Endothelial cell of umbilical vein (primary cell): Measurements from ENCODE around the gene MLYCD. TPM values are rescaled to one million over a fixed set of nuclear protein-coding genes. Genes with fewer than 3 reads are reported as not detected.

Source experiments
- BruUV-seq: library from RNA; stranded (reverse); fragments of 400-500 nt; replicated peaks from 2 replicates; lab custom pipeline; 2021; lab: Mats Ljungman, UMichigan
- CTCF ChIA-PET: fragments of 300-600, 350-600 bp; sonication (Branson Sonifier 250); formaldehyde crosslinking; loops from one replicate; lab custom pipeline; 2021; ENCODE audit warnings: antibody characterized with exemption, inconsistent platforms; lab: Charles Lee
- POLR2A ChIA-PET: fragments of 300-600, 350-600 bp; sonication (Branson Sonifier 250); formaldehyde crosslinking; loops from one replicate; lab custom pipeline; 2021; ENCODE audit warnings: antibody characterized with exemption, inconsistent platforms; lab: Charles Lee
- DNase-seq: peaks from one replicate; pipeline ENCODE4 v3.0.0-alpha.2; 2011; ENCODE audit warnings: low read depth, low spot score
- FAIRE-seq: peaks from 2 replicates; lab custom pipeline; 2011; peaks lifted over from hg19 to GRCh38; lab: Jason Lieb, UNC
- H2AFZ ChIP-seq: 2 replicates; pipeline ENCODE4 v1.6.0; 2012; ENCODE audit warnings: low read depth, low read length, control low read depth, inconsistent platforms
- H3K27ac ChIP-seq: 2 replicates; pipeline ENCODE4 v1.5.1; 2011; ENCODE audit warnings: low read depth, mild to moderate bottlenecking, control low read depth, low read length, moderate library complexity; ENCODE audit not compliant: insufficient read depth
- H3K27me3 ChIP-seq, 2 experiments: 2 replicates each; pipeline versions ENCODE4 v1.6.0 to v1.6.1; 2011; ENCODE audit warnings: low read length in 2 of 2, mixed read lengths in 1 of 2; ENCODE audit not compliant: control insufficient read depth in 2 of 2, insufficient read depth in 2 of 2
- H3K36me3 ChIP-seq, 2 experiments: 2 replicates in 1 of 2; 3 replicates in 1 of 2; pipeline ENCODE4 v1.5.1; 2011; ENCODE audit warnings: low read length in 2 of 2, mild to moderate bottlenecking in 1 of 2, moderate library complexity in 1 of 2; ENCODE audit not compliant: control insufficient read depth in 2 of 2, insufficient read depth in 2 of 2; ENCODE audit errors: extremely low read depth in 1 of 2
- H3K4me1 ChIP-seq: 3 replicates; pipeline ENCODE4 v1.5.1; 2011; ENCODE audit warnings: mild to moderate bottlenecking, low read length; ENCODE audit not compliant: control insufficient read depth, insufficient read depth; ENCODE audit errors: extremely low read depth
- H3K4me2 ChIP-seq: 2 replicates; pipeline ENCODE4 v1.6.1; 2011; ENCODE audit warnings: low read length, control low read depth, mixed read lengths; ENCODE audit not compliant: insufficient read depth
- H3K4me3 ChIP-seq, 3 experiments: fragments of 200-600 bp in 1 of 3; sonication (generic), shearing (Covaris generic) in 1 of 3; replicated peaks in 1 of 3; 2 replicates each; pipeline ENCODE4 v1.5.1; 2011 to 2016; ENCODE audit warnings: control low read depth in 3 of 3, low read length in 3 of 3, mild to moderate bottlenecking in 2 of 3, inconsistent platforms in 1 of 3, low read depth in 1 of 3, moderate library complexity in 1 of 3; ENCODE audit not compliant: insufficient read depth in 1 of 3
- H3K79me2 ChIP-seq: 2 replicates; pipeline ENCODE4 v1.6.0; 2012; ENCODE audit warnings: low read length, inconsistent platforms; ENCODE audit not compliant: control insufficient read depth, insufficient read depth
- H3K9ac ChIP-seq: replicated peaks from 2 replicates; pipeline ENCODE3; 2011; ENCODE audit warnings: low read length, control low read depth; ENCODE audit not compliant: insufficient read depth; ENCODE audit errors: extremely low read depth
- H3K9me1 ChIP-seq: replicated peaks from 3 replicates; pipeline ENCODE4 v1.6.0; 2011; ENCODE audit warnings: mild to moderate bottlenecking, low read length; ENCODE audit not compliant: control insufficient read depth, insufficient read depth; ENCODE audit errors: extremely low read depth
- H3K9me3 ChIP-seq: replicated peaks from 2 replicates; pipeline ENCODE4 v1.5.1; 2012; ENCODE audit warnings: low read length, inconsistent platforms; ENCODE audit not compliant: control insufficient read depth, insufficient read depth
- H4K20me1 ChIP-seq: replicated peaks from 2 replicates; pipeline ENCODE3; 2011; ENCODE audit warnings: mild to moderate bottlenecking, low read length; ENCODE audit not compliant: control insufficient read depth, insufficient read depth; ENCODE audit errors: extremely low read depth
- EZH2 ChIP-seq: IDR thresholded peaks from 2 replicates; pipeline ENCODE4 v1.6.1; 2012; ENCODE audit warnings: borderline replicate concordance, low read depth, mild to moderate bottlenecking, moderate library complexity, low read length, inconsistent platforms; ENCODE audit not compliant: severe bottlenecking
- FOS ChIP-seq: IDR thresholded peaks from 2 replicates; pipeline ENCODE4 v1.6.1; 2011; ENCODE audit warnings: mild to moderate bottlenecking, low read length, moderate library complexity, borderline replicate concordance; ENCODE audit not compliant: insufficient read depth
- GATA2 ChIP-seq: IDR thresholded peaks from 2 replicates; pipeline ENCODE4 v1.7.0; 2011; ENCODE audit warnings: low read depth, mild to moderate bottlenecking, moderate library complexity, mixed read lengths, low read length; ENCODE audit not compliant: insufficient read length, insufficient read depth
- JUN ChIP-seq: IDR thresholded peaks from 2 replicates; pipeline ENCODE4 v1.6.1; 2011; ENCODE audit warnings: borderline replicate concordance, low read depth; ENCODE audit not compliant: insufficient read length, insufficient read depth
- MYC ChIP-seq: IDR thresholded peaks from one replicate; pipeline ENCODE4 v1.6.1; 2011; ENCODE audit warnings: mild to moderate bottlenecking, low read depth, low read length
- POLR2A ChIP-seq: IDR thresholded peaks from 2 replicates; pipeline ENCODE4 v1.6.1; 2012; ENCODE audit warnings: low read depth, mild to moderate bottlenecking, control low read depth, low read length
- POLR2AphosphoS5 ChIP-seq: IDR thresholded peaks from 2 replicates; pipeline ENCODE4 v1.6.1; 2012; ENCODE audit warnings: low read depth, mild to moderate bottlenecking, control low read depth, low read length, moderate library complexity; ENCODE audit not compliant: insufficient read depth
- dilution Hi-C: fragments of 300-500 bp; cut with MboI; formaldehyde crosslinking; loops from one replicate; pipeline ENCODE4 v1.15.0; 2019; ENCODE audit warnings: low sequenced_read_pairs; ENCODE audit not compliant: extremely low pct_ligation_motif_present
- intact Hi-C: fragments of 100-400 bp; cut with micrococcal nuclease; formaldehyde crosslinking; loops from one replicate; pipeline ENCODE4 v1.10.0; 2022
- polyA plus RNA-seq, 4 experiments: library from polyadenylated mRNA; depleted of rRNA in 3 of 4; stranded (reverse) in 3 of 4; unstranded in 1 of 4; fragments of >200 nt; gene quantifications; 2 replicates each; pipeline versions ENCODE4 v1.2.1 to v1.2.3, GENCODE V29; 2011 to 2012; ENCODE audit warnings: missing spikeins in 1 of 4
- total RNA-seq: library from RNA; stranded (reverse); gene quantifications from 2 replicates; pipeline ENCODE4 v1.2.3, GENCODE V29; 2021
- TF ChIP-seq, protein P1 (sequence below): IDR thresholded peaks from 2 replicates; pipeline ENCODE4 v1.6.1; 2011; ENCODE audit not compliant: insufficient read depth, insufficient read length
- TF ChIP-seq, protein P2 (sequence below), 2 donors: IDR thresholded peaks; 1 replicate in 1 of 2; 2 replicates in 1 of 2; pipeline ENCODE4 v1.5.1; 2011; ENCODE audit warnings: low read length in 2 of 2, mild to moderate bottlenecking in 2 of 2, moderate library complexity in 2 of 2, control low read depth in 1 of 2, inconsistent platforms in 1 of 2, low read depth in 1 of 2; ENCODE audit not compliant: insufficient read depth in 1 of 2; ENCODE audit errors: extremely low read depth in 1 of 2

The MLYCD gene
- total and polyA plus RNA-seq, 2 donors (not counting 3 experiments of a cell fraction or from before 2014, with no cell fraction given) = 2.0 to 3.4 TPM

DNA sequence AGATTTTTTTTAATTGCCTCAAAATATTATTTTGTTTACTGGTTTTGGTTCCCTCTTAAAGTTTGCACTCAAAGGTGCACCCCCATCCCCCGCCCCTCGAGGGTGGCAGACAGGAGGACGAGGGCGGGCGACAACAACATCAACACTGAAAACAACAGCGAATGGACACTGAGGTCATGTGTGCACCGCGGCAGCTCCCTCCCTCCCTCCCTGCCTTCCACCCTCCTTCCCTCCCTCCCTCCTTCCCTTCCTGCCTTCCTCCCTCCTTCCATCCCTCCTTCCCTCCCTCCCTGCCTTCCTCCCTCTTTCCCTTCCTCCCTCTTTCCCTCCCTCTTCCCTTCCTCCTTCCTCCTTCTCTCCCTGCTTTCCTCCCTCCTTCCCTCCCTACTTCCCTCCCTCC, 52.6 kb downstream of the MLYCD start:
- no peak overlapping the region for H3K4me3 ChIP-seq
- CTCF ChIA-PET = no interaction called here
- BruUV-seq = no TSS peak
- no peak overlapping the region for H3K9ac ChIP-seq
- peaks cover 4% of the 10 kb centered on the region for H3K79me2 ChIP-seq
- H3K27ac ChIP-seq = no peak overlapping the region
- no peaks in the 10 kb centered on the region for H3K9me3 ChIP-seq
- intact Hi-C loops = loop anchor here (10.0 kb wide), 1 partner anchor 353 kb away; no protein-coding TSS in a partner anchor
- no peak overlapping the region for H3K4me2 ChIP-seq
- TF ChIP-seq, protein P1, sequence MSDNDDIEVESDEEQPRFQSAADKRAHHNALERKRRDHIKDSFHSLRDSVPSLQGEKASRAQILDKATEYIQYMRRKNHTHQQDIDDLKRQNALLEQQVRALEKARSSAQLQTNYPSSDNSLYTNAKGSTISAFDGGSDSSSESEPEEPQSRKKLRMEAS = no peak
- no peak for TF ChIP-seq POLR2A
- TF ChIP-seq GATA2 = no peak
- TF ChIP-seq MYC = no peak
- TF ChIP-seq POLR2AphosphoS5 = no peak
- TF ChIP-seq, protein P2, sequence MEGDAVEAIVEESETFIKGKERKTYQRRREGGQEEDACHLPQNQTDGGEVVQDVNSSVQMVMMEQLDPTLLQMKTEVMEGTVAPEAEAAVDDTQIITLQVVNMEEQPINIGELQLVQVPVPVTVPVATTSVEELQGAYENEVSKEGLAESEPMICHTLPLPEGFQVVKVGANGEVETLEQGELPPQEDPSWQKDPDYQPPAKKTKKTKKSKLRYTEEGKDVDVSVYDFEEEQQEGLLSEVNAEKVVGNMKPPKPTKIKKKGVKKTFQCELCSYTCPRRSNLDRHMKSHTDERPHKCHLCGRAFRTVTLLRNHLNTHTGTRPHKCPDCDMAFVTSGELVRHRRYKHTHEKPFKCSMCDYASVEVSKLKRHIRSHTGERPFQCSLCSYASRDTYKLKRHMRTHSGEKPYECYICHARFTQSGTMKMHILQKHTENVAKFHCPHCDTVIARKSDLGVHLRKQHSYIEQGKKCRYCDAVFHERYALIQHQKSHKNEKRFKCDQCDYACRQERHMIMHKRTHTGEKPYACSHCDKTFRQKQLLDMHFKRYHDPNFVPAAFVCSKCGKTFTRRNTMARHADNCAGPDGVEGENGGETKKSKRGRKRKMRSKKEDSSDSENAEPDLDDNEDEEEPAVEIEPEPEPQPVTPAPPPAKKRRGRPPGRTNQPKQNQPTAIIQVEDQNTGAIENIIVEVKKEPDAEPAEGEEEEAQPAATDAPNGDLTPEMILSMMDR (IDR thresholded peaks at IDR 0.05; ENCODE audit: extremely low read depth in 1 of 2, insufficient read depth in 1 of 2, low read depth in 1 of 2, low read length in 2 of 2) = no peak
- TF ChIP-seq JUN = no peak
- TF ChIP-seq EZH2 = no peak
- TF ChIP-seq FOS = no peak
- FAIRE-seq (no peak), DNase-seq (no peak)
- dilution Hi-C loops = no loop called here
- no peaks in the 10 kb centered on the region for H3K36me3 ChIP-seq
- H3K27me3 ChIP-seq = no peaks in the 10 kb centered on the region
- H4K20me1 ChIP-seq = no peaks in the 10 kb centered on the region
- H2AFZ ChIP-seq = no peak overlapping the region
- H3K9me1 ChIP-seq = no peaks in the 10 kb centered on the region
- POLR2A ChIA-PET = no interaction called here
- H3K4me1 ChIP-seq = peaks cover 22% of the 10 kb centered on the region
